ENCODE results near the gene IRF9.
"Not testable (repeated sequence)": the region's sequence is repeated elsewhere in the genome, so short reads cannot be mapped to it uniquely, and the experiment has no call there.

IRF9 gene

DNA sequence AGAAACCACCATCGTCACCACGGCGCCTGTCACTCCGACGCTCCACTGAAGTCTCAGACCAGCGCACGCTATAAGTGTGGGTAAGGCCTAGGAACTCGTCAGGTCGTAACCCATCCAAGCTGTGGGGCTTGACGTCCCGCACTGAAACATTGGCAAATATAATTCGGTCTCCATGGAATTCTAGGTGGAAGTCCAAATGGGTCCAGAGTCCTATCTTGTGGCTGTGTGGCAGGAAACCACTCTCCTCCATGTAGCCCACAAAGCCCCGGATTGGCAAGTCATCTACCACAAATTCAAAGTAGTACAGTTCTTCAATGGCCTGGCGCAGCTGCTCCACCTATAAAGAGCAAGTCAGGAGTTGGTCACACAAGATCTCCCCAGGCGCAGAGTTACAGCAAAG, 31.9 kb downstream of the IRF9 start:
- H3K4me3 ChIP-seq, result no peak overlapping the region
- in situ Hi-C loops (cut with MboI; ENCODE audit: low sequenced_read_pairs), result no loop called here
- peaks cover 11% of the 10 kb centered on the region for H3K4me1 ChIP-seq
- no peaks in the 10 kb centered on the region for H3K27me3 ChIP-seq (ENCODE audit: low read depth)
- peaks cover 15% of the 10 kb centered on the region for H3K36me3 ChIP-seq (replicated peaks)
- H3K9me3 ChIP-seq, result no peaks in the 10 kb centered on the region
- no peak for DNase-seq (ENCODE audit: low spot score in 2 of 2)

- no peak for DNase-seq (ENCODE audit: low spot score in 2 of 2)
- Histone ChIP-seq H3K27me3 (ENCODE audit: low read depth) (no peaks in the 10 kb centered on the region), H3K9me3 (no peaks in the 10 kb centered on the region), H3K36me3 (replicated peaks) (peaks cover 15% of the 10 kb centered on the region), H3K4me1 (peaks cover 6% of the 10 kb centered on the region), H3K4me3 (peak overlapping the region; percentile 60)
- in situ Hi-C loops (cut with MboI; ENCODE audit: low sequenced_read_pairs), result no loop called here
Measured at GRCh38 chr14:24194186-24194872, 33.3 kb downstream of the IRF9 start.

GRCh38 chr14:24194873-24195185, 33.8 kb downstream of the IRF9 start:
- in situ Hi-C loops (cut with MboI; ENCODE audit: low sequenced_read_pairs), result no loop called here
- peaks cover 15% of the 10 kb centered on the region for H3K36me3 ChIP-seq (replicated peaks)
- no peaks in the 10 kb centered on the region for H3K9me3 ChIP-seq
- H3K4me3 ChIP-seq, result peak overlapping the region; percentile 60
- H3K27me3 ChIP-seq (ENCODE audit: low read depth), result no peaks in the 10 kb centered on the region
- no peak for DNase-seq (ENCODE audit: low spot score in 2 of 2)
- peaks cover 6% of the 10 kb centered on the region for H3K4me1 ChIP-seq

DNA sequence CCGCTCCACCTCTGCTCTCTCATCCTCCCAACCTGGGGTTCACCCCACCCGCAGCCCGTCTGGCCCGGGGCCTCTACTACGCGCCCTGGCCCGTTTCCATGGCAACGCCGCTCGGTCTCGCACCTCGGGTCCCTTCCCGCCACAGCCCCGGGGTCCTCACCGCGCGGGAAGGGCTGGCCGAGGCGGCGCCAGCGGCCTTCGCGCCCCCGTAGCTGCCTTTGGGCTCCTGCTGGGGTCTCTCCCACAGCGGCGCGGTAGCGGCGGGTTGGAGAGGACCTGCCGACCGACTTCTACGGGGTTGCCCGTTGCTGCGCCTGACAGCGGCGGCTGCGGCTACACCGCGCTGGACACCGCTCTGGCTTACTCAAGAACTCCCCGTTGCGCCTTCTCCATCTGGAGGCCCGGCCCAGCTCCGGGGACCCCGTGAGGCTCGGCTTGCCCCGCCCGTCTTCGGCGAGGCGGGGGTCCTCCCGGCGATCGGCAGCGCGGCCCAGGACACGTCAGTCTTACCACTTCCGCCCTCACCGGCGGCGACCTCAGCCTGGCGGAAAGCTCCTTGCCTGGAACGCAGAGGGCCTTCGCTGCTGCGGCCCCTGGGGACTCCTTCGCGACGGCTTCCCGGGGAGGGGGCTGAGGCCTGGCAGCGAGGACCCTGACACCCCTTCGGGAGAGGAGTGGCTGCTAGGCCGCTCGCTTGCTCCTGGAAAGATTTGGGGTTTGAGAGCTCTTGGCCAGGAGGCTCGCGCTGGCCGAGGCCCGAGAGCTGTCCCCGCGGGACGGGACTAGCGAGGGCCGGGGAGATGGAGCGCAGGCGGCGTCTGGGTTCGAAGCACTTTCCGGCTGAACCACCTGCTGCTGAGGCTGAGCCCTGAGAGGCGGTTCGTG, 34.4 kb downstream of the IRF9 start, which contains the start of gene TM9SF1:
Gene TM9SF1 (minus strand): TSS at position 256 of the 885 bp plus-strand sequence. CDS start 422 bp downstream, outside the sequence.
- H3K36me3 ChIP-seq (replicated peaks), result peaks cover 15% of the 10 kb centered on the region
- peak; percentile 73 to 91 for DNase-seq (ENCODE audit: low spot score in 2 of 2)
- in situ Hi-C loops (cut with MboI; ENCODE audit: low sequenced_read_pairs), result no loop called here
- H3K4me1 ChIP-seq, result peaks cover 6% of the 10 kb centered on the region
- peak within 1 kb of the TSS; percentile 60 for H3K4me3 ChIP-seq
- H3K27me3 ChIP-seq (ENCODE audit: low read depth), result no peaks in the 10 kb centered on the region
- no peaks in the 10 kb centered on the region for H3K9me3 ChIP-seq

DNA sequence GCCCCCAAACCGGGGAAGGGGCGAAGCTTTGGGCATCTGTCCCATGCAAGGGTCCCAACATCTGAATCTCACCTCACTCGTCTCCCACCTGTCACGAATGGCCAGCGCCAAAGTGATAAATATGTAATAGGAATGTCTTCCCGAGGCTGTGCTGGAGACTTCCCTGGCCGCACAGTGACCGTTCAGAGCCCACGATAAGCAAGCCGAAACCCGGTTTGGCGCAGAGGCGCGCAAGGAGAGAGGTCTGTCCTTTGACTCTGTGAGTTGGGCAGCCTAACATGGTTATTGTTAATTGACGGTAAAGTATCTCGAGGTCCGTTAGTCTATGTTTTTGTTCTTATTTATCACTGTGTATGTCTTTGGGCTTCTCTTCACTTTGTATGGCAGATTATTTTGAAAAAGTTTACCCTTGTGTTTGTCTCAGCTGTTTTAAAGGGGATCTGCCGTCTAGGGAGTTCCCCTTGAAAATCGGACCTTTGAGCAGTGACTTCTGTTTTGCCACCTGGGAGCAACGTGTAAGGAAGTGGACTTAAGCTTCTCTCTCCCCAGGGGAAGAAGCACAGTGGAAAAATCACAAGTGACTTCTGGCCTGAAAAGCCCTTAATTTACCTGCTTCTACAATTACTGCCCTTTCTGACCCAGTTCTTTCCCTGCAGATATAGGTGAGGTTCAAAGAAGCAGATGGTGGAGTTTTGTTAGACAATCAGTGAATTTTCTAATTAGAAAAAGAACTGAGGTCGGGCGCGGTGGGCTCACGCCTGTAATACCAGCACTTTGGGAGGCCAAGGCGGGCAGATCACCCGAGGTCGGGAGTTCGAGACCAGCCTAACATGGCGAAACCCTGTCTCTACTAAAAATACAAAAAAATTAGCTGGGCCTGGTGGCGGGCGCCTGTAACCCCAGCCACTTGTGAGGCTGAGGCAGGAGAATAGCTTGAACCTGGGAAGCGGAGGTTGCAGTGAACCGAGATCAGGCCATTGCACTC, 35.3 kb downstream of the IRF9 start:
- Histone ChIP-seq H3K9me3 (no peaks in the 10 kb centered on the region), H3K4me1 (peaks cover 6% of the 10 kb centered on the region), H3K27me3 (ENCODE audit: low read depth) (no peaks in the 10 kb centered on the region), H3K36me3 (replicated peaks) (peaks cover 15% of the 10 kb centered on the region), H3K4me3 (peak overlapping the region; percentile 60)
- DNase-seq (ENCODE audit: low spot score in 2 of 2), result peak in 1 of 2 experiments; percentile 38
- in situ Hi-C loops (cut with MboI; ENCODE audit: low sequenced_read_pairs), result no loop called here

DNA sequence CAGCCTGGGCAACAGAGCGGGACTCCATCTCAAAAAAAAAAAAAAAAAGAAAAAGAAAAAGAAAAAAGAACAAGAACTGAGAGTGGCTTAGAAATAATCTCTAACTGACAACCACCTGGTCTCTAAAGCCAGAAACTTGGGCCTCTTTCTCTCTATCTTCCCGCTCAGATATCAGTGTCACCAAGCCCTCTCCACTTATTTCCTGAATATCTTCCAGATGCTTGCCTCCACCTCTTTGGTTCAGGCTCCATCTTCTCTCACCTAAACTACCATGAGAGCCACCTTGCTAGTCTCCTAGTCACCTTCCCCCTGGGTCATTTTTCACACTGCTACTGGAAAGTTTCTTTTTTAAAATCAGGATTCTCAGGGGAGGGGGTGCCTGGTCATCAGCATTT, 36.0 kb downstream of the IRF9 start:
- H3K36me3 ChIP-seq (replicated peaks), result peaks cover 21% of the 10 kb centered on the region
- no peaks in the 10 kb centered on the region for H3K27me3 ChIP-seq (ENCODE audit: low read depth)
- in situ Hi-C loops (cut with MboI; ENCODE audit: low sequenced_read_pairs), result no loop called here
- H3K9me3 ChIP-seq, result no peaks in the 10 kb centered on the region
- H3K4me3 ChIP-seq, result no peak overlapping the region
- peaks cover 6% of the 10 kb centered on the region for H3K4me1 ChIP-seq
- DNase-seq (ENCODE audit: low spot score in 2 of 2), result no peak

GRCh38 chr14:24198814-24199524, 37.9 kb downstream of the IRF9 start:
- in situ Hi-C loops (cut with MboI; ENCODE audit: low sequenced_read_pairs), result no loop called here
- Histone ChIP-seq H3K4me1 (peaks cover 12% of the 10 kb centered on the region), H3K9me3 (no peaks in the 10 kb centered on the region), H3K27me3 (ENCODE audit: low read depth) (no peaks in the 10 kb centered on the region), H3K36me3 (replicated peaks) (peaks cover 12% of the 10 kb centered on the region), H3K4me3 (no peak overlapping the region)
- DNase-seq (ENCODE audit: low spot score in 2 of 2), result no peak

- H3K9me3 ChIP-seq; H3K4me3 ChIP-seq; H3K27me3 ChIP-seq (ENCODE audit: low read depth); H3K4me1 ChIP-seq; in situ Hi-C loops (cut with MboI; ENCODE audit: low sequenced_read_pairs); DNase-seq (ENCODE audit: low spot score in 2 of 2): not testable (repeated sequence)
- H3K36me3 ChIP-seq (replicated peaks), result peaks cover 30% of the 10 kb centered on the region
Measured at GRCh38 chr14:24202538-24202937, 41.5 kb downstream of the IRF9 start.

DNA sequence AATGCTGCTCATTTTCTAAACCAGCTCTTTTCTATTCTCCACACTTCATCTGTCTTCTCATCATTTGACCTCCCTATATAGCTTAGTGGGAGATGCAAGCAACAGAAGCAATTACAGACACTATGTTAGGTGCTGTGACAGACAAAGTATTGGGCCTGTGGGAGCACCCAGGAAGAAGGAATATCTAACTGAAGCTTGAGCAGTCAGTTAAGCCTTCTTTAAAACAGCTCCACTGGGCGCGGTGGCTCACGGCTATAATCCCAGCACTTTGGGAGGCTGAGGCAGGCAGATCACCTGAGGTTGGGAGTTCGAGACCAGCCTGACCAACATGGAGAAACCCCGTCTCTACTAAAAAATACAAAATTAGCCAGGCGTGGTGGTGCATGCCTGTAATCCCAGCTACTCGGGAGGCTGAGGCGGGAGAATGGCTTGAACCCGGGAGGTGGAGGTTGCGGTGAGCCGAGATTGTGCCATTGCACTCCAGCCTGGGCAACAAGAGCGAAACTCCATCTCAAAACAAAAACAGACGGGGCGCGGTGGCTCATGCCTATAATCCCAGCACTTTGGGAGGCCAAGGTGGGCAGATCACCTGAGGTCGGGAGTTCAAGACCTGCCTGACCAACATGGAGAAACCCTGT, 42.3 kb downstream of the IRF9 start:
- H3K4me1 ChIP-seq; H3K27me3 ChIP-seq (ENCODE audit: low read depth); DNase-seq (ENCODE audit: low spot score in 2 of 2); H3K4me3 ChIP-seq; H3K9me3 ChIP-seq; in situ Hi-C loops (cut with MboI; ENCODE audit: low sequenced_read_pairs): not testable (repeated sequence)
- peaks cover 35% of the 10 kb centered on the region for H3K36me3 ChIP-seq (replicated peaks)

GRCh38 chr14:24204163-24205146, 43.4 kb downstream of the IRF9 start:
- Histone ChIP-seq H3K4me1 (peaks cover 6% of the 10 kb centered on the region; the same call in 1 of the 2 replicates), H3K36me3 (replicated peaks) (peaks cover 38% of the 10 kb centered on the region), H3K27me3 (ENCODE audit: low read depth) (no peaks in the 10 kb centered on the region), H3K4me3 (no peak overlapping the region), H3K9me3 (no peaks in the 10 kb centered on the region)
- no peak for DNase-seq (ENCODE audit: low spot score in 2 of 2)
- in situ Hi-C loops (cut with MboI; ENCODE audit: low sequenced_read_pairs), result no loop called here

GRCh38 chr14:24206260-24207103, 45.4 kb downstream of the IRF9 start:
- H3K27me3 ChIP-seq (ENCODE audit: low read depth), result no peaks in the 10 kb centered on the region
- peaks cover 53% of the 10 kb centered on the region for H3K36me3 ChIP-seq (replicated peaks)
- no peaks in the 10 kb centered on the region for H3K9me3 ChIP-seq
- peaks cover 6% of the 10 kb centered on the region; the same call in 1 of the 2 replicates for H3K4me1 ChIP-seq
- in situ Hi-C loops (cut with MboI; ENCODE audit: low sequenced_read_pairs), result no loop called here
- no peak overlapping the region for H3K4me3 ChIP-seq
- no peak for DNase-seq (ENCODE audit: low spot score in 2 of 2)
